Left kidney (tissue), 8 donors: ENCODE data around the gene TBC1D3B. TPM values are rescaled to one million over a fixed set of nuclear protein-coding genes. Genes with fewer than 3 reads are reported as not detected.
"Not testable (repeated sequence)": the region's sequence is repeated elsewhere in the genome, so short reads cannot be mapped to it uniquely, and the experiment has no call there.

Source experiments
- DNase-seq: peaks from one replicate; pipeline ENCODE4 v3.0.0-alpha.2; 2013
- long read RNA-seq, 8 donors: transcript quantifications; one replicate each; lab custom pipeline, GENCODE V29; 2026
- polyA plus RNA-seq: library from polyadenylated mRNA; unstranded; fragments of 120-200 nt; gene quantifications from one replicate; pipeline ENCODE4 v1.2.1, GENCODE V29; 2013; ENCODE audit not compliant: insufficient read length

TBC1D3B gene
- 16.2 TPM for polyA plus RNA-seq
- long read RNA-seq, donor 1: 0 reads
- long read RNA-seq, donor 2: 0 reads
- long read RNA-seq, donor 3: 0 reads
- long read RNA-seq, donor 4: 0 reads
- long read RNA-seq, donor 5: 0 reads
- long read RNA-seq, donor 6: 0 reads
- long read RNA-seq, donor 7: 0 reads
- long read RNA-seq, donor 8: 0 reads

GRCh38 chr17:36176536-36176935 lies at the start of gene TBC1D3B:
Gene TBC1D3B (minus strand): TSS chr17:36176636. CDS start chr17:36175050, 1,586 bp downstream.
- DNase-seq: not testable (repeated sequence)

- not testable (repeated sequence) for DNase-seq
Measured at GRCh38 chr17:36222967-36223366, 46.5 kb upstream of the TBC1D3B start.

GRCh38 chr17:36221581-36222100 lies 45.2 kb upstream of the TBC1D3B start:
- not testable (repeated sequence) for DNase-seq

GRCh38 chr17:36220737-36221580 lies 44.5 kb upstream of the TBC1D3B start:
- DNase-seq: not testable (repeated sequence)

GRCh38 chr17:36219556-36219955 lies 43.1 kb upstream of the TBC1D3B start:
- DNase-seq: not testable (repeated sequence)

- not testable (repeated sequence) for DNase-seq
Measured at GRCh38 chr17:36215406-36216308, 39.2 kb upstream of the TBC1D3B start.

GRCh38 chr17:36214918-36215317 lies 38.5 kb upstream of the TBC1D3B start:
- DNase-seq: no peak

- DNase-seq: no peak
Measured at GRCh38 chr17:36213695-36214094, 37.3 kb upstream of the TBC1D3B start.

GRCh38 chr17:36212966-36213365 lies 36.5 kb upstream of the TBC1D3B start:
- no peak for DNase-seq

- DNase-seq: no peak
Measured at GRCh38 chr17:36212272-36212605, 35.8 kb upstream of the TBC1D3B start.

GRCh38 chr17:36211484-36212271 lies 35.2 kb upstream of the TBC1D3B start:
- not testable (repeated sequence) for DNase-seq

- not testable (repeated sequence) for DNase-seq
Measured at GRCh38 chr17:36210439-36211211, 34.2 kb upstream of the TBC1D3B start, which contains the start of gene CCL4L2. Gene CCL4L2 (plus strand): TSS chr17:36211063.

GRCh38 chr17:36209575-36209974 lies 33.1 kb upstream of the TBC1D3B start:
- no peak for DNase-seq

GRCh38 chr17:36207383-36207782 lies 30.9 kb upstream of the TBC1D3B start:
- not testable (repeated sequence) for DNase-seq

GRCh38 chr17:36206486-36206821 lies 30.0 kb upstream of the TBC1D3B start:
- not testable (repeated sequence) for DNase-seq

- DNase-seq: no peak
Measured at GRCh38 chr17:36205637-36206485, 29.4 kb upstream of the TBC1D3B start.

GRCh38 chr17:36204724-36205500 lies 28.5 kb upstream of the TBC1D3B start:
- DNase-seq: no peak

GRCh38 chr17:36203335-36203734 lies 26.9 kb upstream of the TBC1D3B start:
- DNase-seq: no peak

- not testable (repeated sequence) for DNase-seq
Measured at GRCh38 chr17:36201506-36201905, 25.1 kb upstream of the TBC1D3B start.
